Breast epithelium (tissue), 4 donors: ENCODE measurements around the gene MCU. TPM values are rescaled to one million over a fixed set of nuclear protein-coding genes. Genes with fewer than 3 reads are reported as not detected.

ENCODE experiments used
- DNase-seq, 2 donors: peaks; one replicate each; pipeline ENCODE4 v3.0.0-alpha.2; 2019; ENCODE audit warnings: low spot score in 2 of 2
- H3K27ac ChIP-seq, 2 donors: fragments of 200-600 bp; sonication (generic) in 1 of 2; one replicate each; pipeline ENCODE4 v1.5.1; 2016 to 2019; ENCODE audit warnings: mild to moderate bottlenecking in 1 of 2
- H3K27me3 ChIP-seq, 2 donors: fragments of 200-600 bp; sonication (generic) in 1 of 2; one replicate each; pipeline versions ENCODE4 v1.5.1 to v1.6.0; 2017 to 2019; ENCODE audit warnings: control low read depth in 1 of 2, mild to moderate bottlenecking in 1 of 2
- H3K36me3 ChIP-seq: fragments of 200-600 bp; one replicate; pipeline ENCODE4 v1.5.1; 2019
- H3K4me1 ChIP-seq, 2 donors: fragments of 200-600 bp; sonication (generic); one replicate each; pipeline ENCODE4 v1.5.1; 2016 to 2019; ENCODE audit warnings: control low read depth in 1 of 2
- H3K4me3 ChIP-seq, 3 donors: fragments of 200-600 bp; sonication (generic); 1 replicate in 2 of 3; 2 replicates in 1 of 3; pipeline ENCODE4 v1.5.1; 2016 to 2019; ENCODE audit warnings: mild to moderate bottlenecking in 3 of 3, moderate library complexity in 2 of 3
- H3K9me3 ChIP-seq, 2 donors: fragments of 200-600 bp; sonication (generic) in 1 of 2; one replicate each; pipeline ENCODE4 v1.5.1; 2016 to 2019; ENCODE audit warnings: control low read depth in 1 of 2
- CTCF ChIP-seq, 3 donors: fragments of 450-650 bp; IDR thresholded peaks; one replicate each; pipeline ENCODE4 v1.5.1; 2016 to 2017; ENCODE audit warnings: antibody characterized with exemption in 3 of 3, mild to moderate bottlenecking in 3 of 3, moderate library complexity in 3 of 3
- POLR2A ChIP-seq: fragments of 450-650 bp; IDR thresholded peaks from one replicate; pipeline ENCODE4 v1.6.1; 2016; ENCODE audit warnings: antibody characterized with exemption, mild to moderate bottlenecking, moderate library complexity
- POLR2AphosphoS5 ChIP-seq, 3 donors: sonication (generic); formaldehyde crosslinking; IDR thresholded peaks; one replicate each; pipeline ENCODE4 v1.6.1; 2017; ENCODE audit warnings: antibody characterized with exemption in 3 of 3
- intact Hi-C: fragments of 100-400 bp; cut with DNase I; formaldehyde crosslinking; loops from one replicate; pipeline ENCODE4 v1.15.1; 2023; ENCODE audit warnings: low total_unique reads
- total RNA-seq, 3 donors: library from RNA; depleted of rRNA; stranded (reverse); fragments of >200 nt; gene quantifications; one replicate each; pipeline ENCODE4 v1.1.0, GENCODE V29; 2016

MCU gene
- total RNA-seq, 3 donors from 2014 or later: 11.7 to 27.4 (median 20.6) TPM

- Histone ChIP-seq H3K4me1 (no peaks in the 10 kb centered on the region), H3K27ac (no peak overlapping the region), H3K27me3 (no peaks in the 10 kb centered on the region), H3K36me3 (no peaks in the 10 kb centered on the region), H3K4me3 (no peak overlapping the region), H3K9me3 (no peaks in the 10 kb centered on the region)
- TF ChIP-seq POLR2AphosphoS5 (IDR thresholded peaks at IDR 0.05) (no peak), CTCF (IDR thresholded peaks at IDR 0.05) (peak; percentile 34 to 77 (median 61))
- intact Hi-C loops: no loop called here
- DNase-seq: no peak
Observed at GRCh38 chr10:72834183-72834825, 142.4 kb downstream of the MCU start.

- TF ChIP-seq POLR2AphosphoS5 (IDR thresholded peaks at IDR 0.05): no peak
- no peak for TF ChIP-seq CTCF (IDR thresholded peaks at IDR 0.05)
- TF ChIP-seq POLR2A: no peak
- no peak overlapping the region for H3K4me3 ChIP-seq
Observed at GRCh38 chr10:72840319-72840718, 148.4 kb downstream of the MCU start.

GRCh38 chr10:72841487-72841886 is 149.5 kb downstream of the MCU start:
- TF ChIP-seq POLR2A: no peak
- TF ChIP-seq POLR2AphosphoS5 (IDR thresholded peaks at IDR 0.05): no peak
- TF ChIP-seq CTCF (IDR thresholded peaks at IDR 0.05): no peak
- Histone ChIP-seq H3K4me1 (no peaks in the 10 kb centered on the region), H3K36me3 (no peaks in the 10 kb centered on the region), H3K27ac (no peak overlapping the region), H3K27me3 (no peaks in the 10 kb centered on the region), H3K4me3 (no peak overlapping the region), H3K9me3 (no peaks in the 10 kb centered on the region)
- no peak for DNase-seq
- intact Hi-C loops: no loop called here

More at GRCh38 chr10:72840319-72840718, 148.4 kb downstream of the MCU start:
- Histone ChIP-seq H3K27ac (no peak overlapping the region), H3K4me1 (no peaks in the 10 kb centered on the region), H3K9me3 (no peaks in the 10 kb centered on the region), H3K36me3 (no peaks in the 10 kb centered on the region), H3K27me3 (no peaks in the 10 kb centered on the region)
- intact Hi-C loops: no loop called here
- no peak for DNase-seq

- H3K27me3 ChIP-seq: no peaks in the 10 kb centered on the region
- no peak overlapping the region for H3K4me3 ChIP-seq
- no peak overlapping the region for H3K27ac ChIP-seq
- no peaks in the 10 kb centered on the region for H3K9me3 ChIP-seq
- intact Hi-C loops: no loop called here
- TF ChIP-seq POLR2AphosphoS5 (IDR thresholded peaks at IDR 0.05) (no peak), POLR2A (no peak), CTCF (IDR thresholded peaks at IDR 0.05) (no peak)
- H3K4me1 ChIP-seq: no peaks in the 10 kb centered on the region
- no peaks in the 10 kb centered on the region for H3K36me3 ChIP-seq
- no peak for DNase-seq
Observed at GRCh38 chr10:72842164-72842563, 150.2 kb downstream of the MCU start.

- TF ChIP-seq POLR2AphosphoS5 (IDR thresholded peaks at IDR 0.05) (no peak), CTCF (IDR thresholded peaks at IDR 0.05) (no peak), POLR2A (no peak)
- Histone ChIP-seq H3K4me3 (no peak overlapping the region), H3K27me3 (no peaks in the 10 kb centered on the region), H3K27ac (no peak overlapping the region), H3K36me3 (no peaks in the 10 kb centered on the region), H3K4me1 (no peaks in the 10 kb centered on the region), H3K9me3 (no peaks in the 10 kb centered on the region)
- no peak for DNase-seq
- intact Hi-C loops: no loop called here
Observed at GRCh38 chr10:72846238-72846637, 154.3 kb downstream of the MCU start.
